GM23338 (cell line): ENCODE measurements around the gene WASF2. TPM values are rescaled to one million over a fixed set of nuclear protein-coding genes. Genes with fewer than 3 reads are reported as not detected.

Experiments used
- ATAC-seq: fragments of 200-7000 bp; cut with Tn5 transposase; 3 replicates; pipeline ENCODE4 v1.9.1; 2020
- DNase-seq: peaks from one replicate; pipeline ENCODE4 v3.0.0-alpha.2; 2015; ENCODE audit warnings: low spot score
- H2AFZ ChIP-seq: fragments of 200-600 bp; sonication (generic); 2 replicates; pipeline ENCODE4 v1.8.0; 2016; ENCODE audit warnings: antibody characterized with exemption, mild to moderate bottlenecking, moderate library complexity
- H3F3A ChIP-seq: fragments of 200-600 bp; sonication (generic); replicated peaks from 2 replicates; pipeline ENCODE4 v1.8.0; 2017; ENCODE audit warnings: antibody characterized with exemption, mixed run types, low read depth
- H3K27ac ChIP-seq: fragments of 200-600 bp; sonication (generic); 2 replicates; pipeline ENCODE4 v1.6.1; 2016; ENCODE audit warnings: low read depth
- H3K27me3 ChIP-seq: fragments of 200-600 bp; sonication (generic); 2 replicates; pipeline ENCODE4 v1.8.0; 2016; ENCODE audit warnings: mild to moderate bottlenecking, mixed run types, moderate library complexity; ENCODE audit not compliant: insufficient read depth
- H3K36me3 ChIP-seq: fragments of 200-600 bp; sonication (generic); 2 replicates; pipeline ENCODE4 v1.8.0; 2016; ENCODE audit warnings: mild to moderate bottlenecking; ENCODE audit not compliant: insufficient read depth
- H3K4me1 ChIP-seq: fragments of 200-600 bp; sonication (generic); 2 replicates; pipeline ENCODE4 v1.8.0; 2016; ENCODE audit warnings: mild to moderate bottlenecking, moderate library complexity; ENCODE audit not compliant: insufficient read depth
- H3K4me2 ChIP-seq: fragments of 200-600 bp; sonication (generic); 2 replicates; pipeline ENCODE4 v1.7.1; 2017; ENCODE audit warnings: mixed run types
- H3K4me3 ChIP-seq: fragments of 200-600 bp; sonication (generic); 2 replicates; pipeline ENCODE4 v1.6.1; 2016; ENCODE audit warnings: mixed run types
- H3K79me2 ChIP-seq: fragments of 200-600 bp; sonication (generic); replicated peaks from 2 replicates; pipeline ENCODE4 v1.8.0; 2017; ENCODE audit warnings: mild to moderate bottlenecking; ENCODE audit not compliant: insufficient read depth
- H3K9me2 ChIP-seq: fragments of 200-600 bp; sonication (generic); 2 replicates; pipeline ENCODE4 v1.8.0; 2017; ENCODE audit not compliant: insufficient read depth
- H4K20me1 ChIP-seq: fragments of 200-600 bp; sonication (generic); replicated peaks from 2 replicates; pipeline ENCODE4 v1.8.0; 2017; ENCODE audit warnings: mild to moderate bottlenecking; ENCODE audit not compliant: insufficient read depth
- H3K27ac Mint-ChIP-seq: 2 replicates; pipeline ENCODE4 v1.8.0; 2020; ENCODE audit warnings: inconsistent platforms, mild to moderate bottlenecking, moderate library complexity, mixed read lengths
- H3K27me3 Mint-ChIP-seq: 3 replicates; pipeline ENCODE4 v1.8.0; 2022; ENCODE audit warnings: low read depth, mild to moderate bottlenecking, moderate library complexity, mixed read lengths, inconsistent platforms; ENCODE audit not compliant: insufficient read depth, poor library complexity
- H3K36me3 Mint-ChIP-seq: 3 replicates; pipeline ENCODE4 v1.8.0; 2021; ENCODE audit warnings: low read depth, mild to moderate bottlenecking, inconsistent platforms, moderate library complexity, mixed read lengths
- H3K4me1 Mint-ChIP-seq: 3 replicates; pipeline ENCODE4 v1.8.0; 2020; ENCODE audit warnings: mild to moderate bottlenecking, inconsistent platforms, mixed read lengths
- H3K4me3 Mint-ChIP-seq: 3 replicates; pipeline ENCODE4 v1.8.0; 2021; ENCODE audit warnings: moderate library complexity, mild to moderate bottlenecking, inconsistent platforms, mixed read lengths
- H3K9me3 Mint-ChIP-seq: 3 replicates; pipeline ENCODE4 v1.8.0; 2020; ENCODE audit warnings: moderate library complexity, mild to moderate bottlenecking, inconsistent platforms, mixed read lengths
- CREB1 ChIP-seq: fragments of 250-450 bp; sonication (Bioruptor Pico); IDR thresholded peaks from 2 replicates; pipeline ENCODE4 v1.5.0; 2020; ENCODE audit warnings: low read depth, mild to moderate bottlenecking, moderate library complexity
- EZH2 ChIP-seq: fragments of 200-600 bp; sonication (generic); IDR thresholded peaks from one replicate; pipeline ENCODE4 v1.8.0; 2017; ENCODE audit warnings: antibody characterized with exemption, mild to moderate bottlenecking, low read depth; ENCODE audit not compliant: unreplicated experiment
- EZH2phosphoT487 ChIP-seq: fragments of 200-600 bp; sonication (generic); IDR thresholded peaks from one replicate; pipeline ENCODE4 v1.8.1; 2018; ENCODE audit warnings: antibody characterized with exemption; ENCODE audit not compliant: unreplicated experiment
- JUNB ChIP-seq: IDR thresholded peaks from one replicate; pipeline ENCODE4 v1.6.1; 2016; ENCODE audit warnings: antibody characterized with exemption; ENCODE audit not compliant: unreplicated experiment
- POLR2AphosphoS5 ChIP-seq: IDR thresholded peaks from 2 replicates; pipeline ENCODE4 v1.6.1; 2016; ENCODE audit warnings: antibody characterized with exemption, low read depth
- STAT1 ChIP-seq: IDR thresholded peaks from one replicate; pipeline ENCODE4 v1.6.1; 2016; ENCODE audit warnings: antibody characterized with exemption; ENCODE audit not compliant: unreplicated experiment
- ZNF114 ChIP-seq: fragments of 250-450 bp; sonication (Bioruptor Pico); IDR thresholded peaks from 2 replicates; pipeline ENCODE4 v1.5.0; 2020; ENCODE audit warnings: mild to moderate bottlenecking, moderate library complexity
- ZNF331 ChIP-seq: fragments of 250-450 bp; sonication (Bioruptor Pico); IDR thresholded peaks from 2 replicates; pipeline ENCODE4 v1.5.0; 2020; ENCODE audit warnings: low read depth, mild to moderate bottlenecking, moderate library complexity
- polyA plus RNA-seq: library from polyadenylated mRNA; unstranded; fragments of >200 nt; fragmentation: Nextera tagmentation; extraction: Ambion mirVana; gene quantifications from 2 replicates; pipeline ENCODE4 v1.2.1, GENCODE V29; 2016
- total RNA-seq: library from RNA; depleted of rRNA; stranded (reverse); fragments of >200 nt; shearing (Covaris generic); gene quantifications from 2 replicates; pipeline ENCODE4 v1.2.3, GENCODE V29; 2014
- TF ChIP-seq, protein P1 (sequence below): fragments of 250-450 bp; sonication (Bioruptor Pico); IDR thresholded peaks from 2 replicates; pipeline ENCODE4 v1.5.0; 2020; ENCODE audit warnings: mild to moderate bottlenecking, moderate library complexity
- TF ChIP-seq, protein P2 (sequence below): IDR thresholded peaks from 2 replicates; pipeline ENCODE4 v1.6.1; 2016; ENCODE audit warnings: antibody characterized with exemption
- TF ChIP-seq, protein P3 (sequence below): IDR thresholded peaks from one replicate; pipeline ENCODE4 v1.6.1; 2018; ENCODE audit warnings: antibody characterized with exemption; ENCODE audit not compliant: unreplicated experiment
- TF ChIP-seq, protein P4 (sequence below), 2 experiments: fragments of 200-600 bp in 1 of 2; sonication (generic) in 1 of 2; conservative IDR thresholded peaks; 2 replicates each; pipeline versions ENCODE4 v1.5.1 to v1.6.1; 2016 to 2017; ENCODE audit warnings: antibody characterized with exemption in 2 of 2, low read depth in 2 of 2, mild to moderate bottlenecking in 2 of 2, moderate library complexity in 1 of 2

WASF2 gene
- total and polyA plus RNA-seq, 2 experiments from 2014 or later = 40.9 to 95.6 TPM

DNA sequence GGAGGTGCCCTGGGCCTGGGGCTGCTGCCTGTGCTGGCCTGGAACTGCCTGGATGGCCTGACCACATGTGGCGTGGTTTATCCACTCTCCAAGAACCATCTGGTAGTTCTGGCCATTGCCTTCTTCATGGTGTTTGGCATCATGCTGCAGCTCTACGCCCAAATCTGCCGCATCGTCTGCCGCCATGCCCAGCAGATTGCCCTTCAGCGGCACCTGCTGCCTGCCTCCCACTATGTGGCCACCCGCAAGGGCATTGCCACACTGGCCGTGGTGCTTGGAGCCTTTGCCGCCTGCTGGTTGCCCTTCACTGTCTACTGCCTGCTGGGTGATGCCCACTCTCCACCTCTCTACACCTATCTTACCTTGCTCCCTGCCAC is 95.7 kb downstream of the WASF2 start:
- H3K27me3 ChIP-seq = no peaks in the 10 kb centered on the region
- H3K9me2 ChIP-seq = no peaks in the 10 kb centered on the region
- H3K4me3 ChIP-seq = no peak overlapping the region
- no peak overlapping the region for H3K27ac Mint-ChIP-seq
- peaks cover 41% of the 10 kb centered on the region for H3K4me1 Mint-ChIP-seq
- no peaks in the 10 kb centered on the region for H3K36me3 ChIP-seq
- H3K4me2 ChIP-seq = no peak overlapping the region
- ATAC-seq (no peak), DNase-seq (no peak)
- H3K4me1 ChIP-seq = peaks cover 23% of the 10 kb centered on the region
- peak overlapping the region; percentile 43; the same call in 2 of the 3 replicates for H3K4me3 Mint-ChIP-seq
- peaks cover 36% of the 10 kb centered on the region for H3K27me3 Mint-ChIP-seq
- peaks cover 7% of the 10 kb centered on the region; the same call in 1 of the 2 replicates for H3F3A ChIP-seq
- no peak overlapping the region for H3K27ac ChIP-seq
- H2AFZ ChIP-seq = no peak overlapping the region
- no peak for TF ChIP-seq ZNF114 (CRISPR knock-in tag)
- no peak for TF ChIP-seq ZNF331 (CRISPR knock-in tag)
- TF ChIP-seq, protein P1, sequence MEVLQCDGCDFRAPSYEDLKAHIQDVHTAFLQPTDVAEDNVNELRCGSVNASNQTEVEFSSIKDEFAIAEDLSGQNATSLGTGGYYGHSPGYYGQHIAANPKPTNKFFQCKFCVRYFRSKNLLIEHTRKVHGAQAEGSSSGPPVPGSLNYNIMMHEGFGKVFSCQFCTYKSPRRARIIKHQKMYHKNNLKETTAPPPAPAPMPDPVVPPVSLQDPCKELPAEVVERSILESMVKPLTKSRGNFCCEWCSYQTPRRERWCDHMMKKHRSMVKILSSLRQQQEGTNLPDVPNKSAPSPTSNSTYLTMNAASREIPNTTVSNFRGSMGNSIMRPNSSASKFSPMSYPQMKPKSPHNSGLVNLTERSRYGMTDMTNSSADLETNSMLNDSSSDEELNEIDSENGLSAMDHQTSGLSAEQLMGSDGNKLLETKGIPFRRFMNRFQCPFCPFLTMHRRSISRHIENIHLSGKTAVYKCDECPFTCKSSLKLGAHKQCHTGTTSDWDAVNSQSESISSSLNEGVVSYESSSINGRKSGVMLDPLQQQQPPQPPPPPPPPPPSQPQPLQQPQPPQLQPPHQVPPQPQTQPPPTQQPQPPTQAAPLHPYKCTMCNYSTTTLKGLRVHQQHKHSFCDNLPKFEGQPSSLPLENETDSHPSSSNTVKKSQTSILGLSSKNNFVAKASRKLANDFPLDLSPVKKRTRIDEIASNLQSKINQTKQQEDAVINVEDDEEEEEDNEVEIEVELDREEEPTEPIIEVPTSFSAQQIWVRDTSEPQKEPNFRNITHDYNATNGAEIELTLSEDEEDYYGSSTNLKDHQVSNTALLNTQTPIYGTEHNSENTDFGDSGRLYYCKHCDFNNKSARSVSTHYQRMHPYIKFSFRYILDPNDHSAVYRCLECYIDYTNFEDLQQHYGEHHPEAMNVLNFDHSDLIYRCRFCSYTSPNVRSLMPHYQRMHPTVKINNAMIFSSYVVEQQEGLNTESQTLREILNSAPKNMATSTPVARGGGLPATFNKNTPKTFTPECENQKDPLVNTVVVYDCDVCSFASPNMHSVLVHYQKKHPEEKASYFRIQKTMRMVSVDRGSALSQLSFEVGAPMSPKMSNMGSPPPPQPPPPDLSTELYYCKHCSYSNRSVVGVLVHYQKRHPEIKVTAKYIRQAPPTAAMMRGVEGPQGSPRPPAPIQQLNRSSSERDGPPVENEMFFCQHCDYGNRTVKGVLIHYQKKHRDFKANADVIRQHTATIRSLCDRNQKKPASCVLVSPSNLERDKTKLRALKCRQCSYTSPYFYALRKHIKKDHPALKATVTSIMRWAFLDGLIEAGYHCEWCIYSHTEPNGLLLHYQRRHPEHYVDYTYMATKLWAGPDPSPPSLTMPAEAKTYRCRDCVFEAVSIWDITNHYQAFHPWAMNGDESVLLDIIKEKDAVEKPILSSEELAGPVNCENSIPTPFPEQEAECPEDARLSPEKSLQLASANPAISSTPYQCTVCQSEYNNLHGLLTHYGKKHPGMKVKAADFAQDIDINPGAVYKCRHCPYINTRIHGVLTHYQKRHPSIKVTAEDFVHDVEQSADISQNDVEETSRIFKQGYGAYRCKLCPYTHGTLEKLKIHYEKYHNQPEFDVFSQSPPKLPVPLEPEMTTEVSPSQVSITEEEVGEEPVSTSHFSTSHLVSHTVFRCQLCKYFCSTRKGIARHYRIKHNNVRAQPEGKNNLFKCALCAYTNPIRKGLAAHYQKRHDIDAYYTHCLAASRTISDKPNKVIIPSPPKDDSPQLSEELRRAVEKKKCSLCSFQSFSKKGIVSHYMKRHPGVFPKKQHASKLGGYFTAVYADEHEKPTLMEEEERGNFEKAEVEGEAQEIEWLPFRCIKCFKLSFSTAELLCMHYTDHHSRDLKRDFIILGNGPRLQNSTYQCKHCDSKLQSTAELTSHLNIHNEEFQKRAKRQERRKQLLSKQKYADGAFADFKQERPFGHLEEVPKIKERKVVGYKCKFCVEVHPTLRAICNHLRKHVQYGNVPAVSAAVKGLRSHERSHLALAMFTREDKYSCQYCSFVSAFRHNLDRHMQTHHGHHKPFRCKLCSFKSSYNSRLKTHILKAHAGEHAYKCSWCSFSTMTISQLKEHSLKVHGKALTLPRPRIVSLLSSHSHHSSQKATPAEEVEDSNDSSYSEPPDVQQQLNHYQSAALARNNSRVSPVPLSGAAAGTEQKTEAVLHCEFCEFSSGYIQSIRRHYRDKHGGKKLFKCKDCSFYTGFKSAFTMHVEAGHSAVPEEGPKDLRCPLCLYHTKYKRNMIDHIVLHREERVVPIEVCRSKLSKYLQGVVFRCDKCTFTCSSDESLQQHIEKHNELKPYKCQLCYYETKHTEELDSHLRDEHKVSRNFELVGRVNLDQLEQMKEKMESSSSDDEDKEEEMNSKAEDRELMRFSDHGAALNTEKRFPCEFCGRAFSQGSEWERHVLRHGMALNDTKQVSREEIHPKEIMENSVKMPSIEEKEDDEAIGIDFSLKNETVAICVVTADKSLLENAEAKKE = no peak
- TF ChIP-seq, protein P2, sequence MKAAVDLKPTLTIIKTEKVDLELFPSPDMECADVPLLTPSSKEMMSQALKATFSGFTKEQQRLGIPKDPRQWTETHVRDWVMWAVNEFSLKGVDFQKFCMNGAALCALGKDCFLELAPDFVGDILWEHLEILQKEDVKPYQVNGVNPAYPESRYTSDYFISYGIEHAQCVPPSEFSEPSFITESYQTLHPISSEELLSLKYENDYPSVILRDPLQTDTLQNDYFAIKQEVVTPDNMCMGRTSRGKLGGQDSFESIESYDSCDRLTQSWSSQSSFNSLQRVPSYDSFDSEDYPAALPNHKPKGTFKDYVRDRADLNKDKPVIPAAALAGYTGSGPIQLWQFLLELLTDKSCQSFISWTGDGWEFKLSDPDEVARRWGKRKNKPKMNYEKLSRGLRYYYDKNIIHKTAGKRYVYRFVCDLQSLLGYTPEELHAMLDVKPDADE = no peak
- TF ChIP-seq CREB1 = no peak
- TF ChIP-seq, protein P3, sequence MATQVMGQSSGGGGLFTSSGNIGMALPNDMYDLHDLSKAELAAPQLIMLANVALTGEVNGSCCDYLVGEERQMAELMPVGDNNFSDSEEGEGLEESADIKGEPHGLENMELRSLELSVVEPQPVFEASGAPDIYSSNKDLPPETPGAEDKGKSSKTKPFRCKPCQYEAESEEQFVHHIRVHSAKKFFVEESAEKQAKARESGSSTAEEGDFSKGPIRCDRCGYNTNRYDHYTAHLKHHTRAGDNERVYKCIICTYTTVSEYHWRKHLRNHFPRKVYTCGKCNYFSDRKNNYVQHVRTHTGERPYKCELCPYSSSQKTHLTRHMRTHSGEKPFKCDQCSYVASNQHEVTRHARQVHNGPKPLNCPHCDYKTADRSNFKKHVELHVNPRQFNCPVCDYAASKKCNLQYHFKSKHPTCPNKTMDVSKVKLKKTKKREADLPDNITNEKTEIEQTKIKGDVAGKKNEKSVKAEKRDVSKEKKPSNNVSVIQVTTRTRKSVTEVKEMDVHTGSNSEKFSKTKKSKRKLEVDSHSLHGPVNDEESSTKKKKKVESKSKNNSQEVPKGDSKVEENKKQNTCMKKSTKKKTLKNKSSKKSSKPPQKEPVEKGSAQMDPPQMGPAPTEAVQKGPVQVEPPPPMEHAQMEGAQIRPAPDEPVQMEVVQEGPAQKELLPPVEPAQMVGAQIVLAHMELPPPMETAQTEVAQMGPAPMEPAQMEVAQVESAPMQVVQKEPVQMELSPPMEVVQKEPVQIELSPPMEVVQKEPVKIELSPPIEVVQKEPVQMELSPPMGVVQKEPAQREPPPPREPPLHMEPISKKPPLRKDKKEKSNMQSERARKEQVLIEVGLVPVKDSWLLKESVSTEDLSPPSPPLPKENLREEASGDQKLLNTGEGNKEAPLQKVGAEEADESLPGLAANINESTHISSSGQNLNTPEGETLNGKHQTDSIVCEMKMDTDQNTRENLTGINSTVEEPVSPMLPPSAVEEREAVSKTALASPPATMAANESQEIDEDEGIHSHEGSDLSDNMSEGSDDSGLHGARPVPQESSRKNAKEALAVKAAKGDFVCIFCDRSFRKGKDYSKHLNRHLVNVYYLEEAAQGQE = no peak
- no peak for TF ChIP-seq EZH2phosphoT487
- TF ChIP-seq POLR2AphosphoS5 = no peak
- no peak for TF ChIP-seq JUNB
- no peak for TF ChIP-seq STAT1
- TF ChIP-seq, protein P4, sequence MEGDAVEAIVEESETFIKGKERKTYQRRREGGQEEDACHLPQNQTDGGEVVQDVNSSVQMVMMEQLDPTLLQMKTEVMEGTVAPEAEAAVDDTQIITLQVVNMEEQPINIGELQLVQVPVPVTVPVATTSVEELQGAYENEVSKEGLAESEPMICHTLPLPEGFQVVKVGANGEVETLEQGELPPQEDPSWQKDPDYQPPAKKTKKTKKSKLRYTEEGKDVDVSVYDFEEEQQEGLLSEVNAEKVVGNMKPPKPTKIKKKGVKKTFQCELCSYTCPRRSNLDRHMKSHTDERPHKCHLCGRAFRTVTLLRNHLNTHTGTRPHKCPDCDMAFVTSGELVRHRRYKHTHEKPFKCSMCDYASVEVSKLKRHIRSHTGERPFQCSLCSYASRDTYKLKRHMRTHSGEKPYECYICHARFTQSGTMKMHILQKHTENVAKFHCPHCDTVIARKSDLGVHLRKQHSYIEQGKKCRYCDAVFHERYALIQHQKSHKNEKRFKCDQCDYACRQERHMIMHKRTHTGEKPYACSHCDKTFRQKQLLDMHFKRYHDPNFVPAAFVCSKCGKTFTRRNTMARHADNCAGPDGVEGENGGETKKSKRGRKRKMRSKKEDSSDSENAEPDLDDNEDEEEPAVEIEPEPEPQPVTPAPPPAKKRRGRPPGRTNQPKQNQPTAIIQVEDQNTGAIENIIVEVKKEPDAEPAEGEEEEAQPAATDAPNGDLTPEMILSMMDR (conservative IDR thresholded peaks at IDR 0.05; ENCODE audit: low read depth in 2 of 2) = no peak
- TF ChIP-seq EZH2 = no peak
- peaks cover 5% of the 10 kb centered on the region; the same call in 1 of the 3 replicates for H3K36me3 Mint-ChIP-seq
- no peaks in the 10 kb centered on the region for H3K9me3 Mint-ChIP-seq
- H4K20me1 ChIP-seq = no peaks in the 10 kb centered on the region
- H3K79me2 ChIP-seq = no peaks in the 10 kb centered on the region
